GM21737 (cell line): ENCODE measurements around the gene GZMB.
"Not testable (repeated sequence)": the region's sequence is repeated elsewhere in the genome, so short reads cannot be mapped to it uniquely, and the experiment has no call there.

ENCODE experiments used
- ATAC-seq: cut with Tn5 transposase; IDR thresholded peaks from one replicate; pipeline ENCODE4 v1.9.1; 2021; ENCODE audit warnings: mild to moderate bottlenecking, moderate library complexity; ENCODE audit not compliant: unreplicated experiment

The GZMB gene

GRCh38 chr14:24634158-24634557, at the start of gene GZMB:
Gene GZMB, minus strand, starts transcription at chr14:24634190. Its CDS starts 30 bp downstream, at chr14:24634160.
- ATAC-seq = no peak

GRCh38 chr14:24681056-24681455, 47.1 kb upstream of the GZMB start:
- no peak for ATAC-seq

GRCh38 chr14:24680516-24680915, 46.5 kb upstream of the GZMB start:
- ATAC-seq = no peak

- no peak for ATAC-seq
Observed at GRCh38 chr14:24679248-24679961, 45.4 kb upstream of the GZMB start.

GRCh38 chr14:24678801-24679247, 44.8 kb upstream of the GZMB start:
- peak; percentile 67 for ATAC-seq

GRCh38 chr14:24677956-24678355, 44.0 kb upstream of the GZMB start:
- no peak for ATAC-seq

- ATAC-seq = peak; percentile 48
Observed at GRCh38 chr14:24674204-24674970, 40.4 kb upstream of the GZMB start.

- ATAC-seq = peak; percentile 56
Observed at GRCh38 chr14:24673534-24674203, 39.7 kb upstream of the GZMB start.

- ATAC-seq = peak; percentile 55
Observed at GRCh38 chr14:24673059-24673458, 39.1 kb upstream of the GZMB start.

GRCh38 chr14:24670594-24670993, 36.6 kb upstream of the GZMB start:
- ATAC-seq = no peak

- ATAC-seq = no peak
Observed at GRCh38 chr14:24669651-24670050, 35.7 kb upstream of the GZMB start.

GRCh38 chr14:24665440-24665991, 31.5 kb upstream of the GZMB start:
- ATAC-seq = peak; percentile 93

- no peak for ATAC-seq
Observed at GRCh38 chr14:24664366-24664765, 30.4 kb upstream of the GZMB start.

GRCh38 chr14:24662753-24663152, 28.8 kb upstream of the GZMB start:
- no peak for ATAC-seq

GRCh38 chr14:24659916-24660570, 26.1 kb upstream of the GZMB start:
- ATAC-seq = no peak

- not testable (repeated sequence) for ATAC-seq
Observed at GRCh38 chr14:24648361-24648760, 14.4 kb upstream of the GZMB start.

- ATAC-seq = no peak
Observed at GRCh38 chr14:24639905-24640304, 5.9 kb upstream of the GZMB start.

GRCh38 chr14:24639270-24639669, 5.3 kb upstream of the GZMB start:
- no peak for ATAC-seq

GRCh38 chr14:24633353-24633752, 637 bp downstream of the GZMB start:
- no peak for ATAC-seq

GRCh38 chr14:24632761-24633160, 1.2 kb downstream of the GZMB start:
- ATAC-seq = no peak

- ATAC-seq = no peak
Observed at GRCh38 chr14:24632336-24632735, 1.7 kb downstream of the GZMB start.
